Measurements from ENCODE around the gene VAPA.

Gene VAPA

DNA sequence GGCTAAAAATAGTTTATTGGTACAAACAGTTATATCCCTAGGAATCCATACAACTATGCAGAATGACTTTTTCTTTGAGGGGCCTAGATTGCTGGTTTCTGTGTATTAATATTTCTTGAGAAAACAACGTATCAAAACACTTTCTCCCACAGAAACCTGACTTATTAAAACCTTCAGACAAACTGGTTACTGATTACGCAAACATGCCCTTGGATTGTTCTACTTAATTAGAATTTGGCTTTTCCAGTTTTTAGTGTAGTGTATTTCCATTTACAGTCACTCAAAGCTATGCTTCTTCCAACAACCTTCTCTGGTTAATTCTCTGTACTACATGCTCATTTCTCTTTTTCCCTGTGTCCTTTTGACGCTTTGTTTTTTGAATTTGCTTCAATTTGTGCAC is 20.0 kb downstream of the VAPA start:
- DNase-seq (ENCODE audit: low read depth in 2 of 3, low spot score in 1 of 3), result no peak

DNA sequence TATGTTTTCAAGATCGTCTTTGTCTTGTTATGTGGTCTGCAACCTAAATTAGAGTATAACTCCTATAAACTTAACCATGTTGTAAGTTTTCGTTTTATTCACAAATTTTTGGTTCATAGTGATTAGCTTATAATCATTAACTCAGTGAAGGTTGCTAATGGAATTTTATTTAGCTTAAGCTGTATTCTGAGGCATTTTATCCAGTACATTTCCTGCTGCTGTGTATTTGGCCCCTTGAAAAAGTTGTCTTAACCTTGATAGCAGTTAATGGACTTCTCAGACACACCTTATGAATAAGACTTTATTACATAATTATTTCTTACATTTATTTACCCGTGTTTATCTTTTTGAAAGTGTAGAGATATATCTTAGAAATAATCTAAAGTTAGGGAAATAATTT is 20.5 kb downstream of the VAPA start:
- DNase-seq (ENCODE audit: low read depth in 2 of 3, low spot score in 1 of 3), result no peak

DNA sequence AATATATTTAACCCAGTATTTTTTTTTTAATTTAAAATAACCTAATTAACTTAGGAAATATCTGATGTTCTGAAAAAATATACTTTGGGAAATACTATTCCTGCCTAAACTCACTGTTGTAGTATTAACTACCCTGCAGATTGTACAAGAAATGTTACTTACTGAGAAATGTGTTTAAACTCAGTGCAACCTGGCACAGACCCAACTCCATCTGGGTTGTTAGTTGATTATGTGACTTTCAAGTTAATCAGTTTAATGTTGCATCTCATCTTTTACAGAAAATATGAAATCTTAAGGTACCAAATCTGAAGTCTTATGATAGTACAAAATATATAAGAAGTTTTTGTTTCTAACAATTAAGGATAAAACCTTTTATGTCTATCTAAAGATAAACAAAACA is 27.3 kb downstream of the VAPA start:
- no peak for DNase-seq (ENCODE audit: low read depth in 2 of 3, low spot score in 1 of 3)

DNA sequence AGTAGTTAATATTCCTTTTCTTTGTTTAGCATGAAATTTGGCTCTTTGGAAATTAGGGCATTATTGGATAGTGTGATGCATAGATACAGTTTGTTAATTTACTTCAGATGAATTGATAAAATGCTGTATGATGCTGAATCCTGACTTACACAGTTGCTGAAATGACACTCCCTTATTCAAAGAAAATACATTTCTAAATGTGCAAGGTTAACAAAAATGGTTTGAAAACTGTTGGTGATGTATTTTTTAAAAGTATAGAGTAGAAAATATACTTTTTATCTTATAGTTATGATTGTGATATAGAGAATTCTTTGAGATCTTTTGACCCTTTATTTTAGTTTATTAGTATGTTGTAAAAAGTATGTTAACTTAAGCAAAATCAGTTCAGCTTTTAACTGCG is 27.8 kb downstream of the VAPA start:
- DNase-seq (ENCODE audit: low read depth in 2 of 3, low spot score in 1 of 3), result no peak

DNA sequence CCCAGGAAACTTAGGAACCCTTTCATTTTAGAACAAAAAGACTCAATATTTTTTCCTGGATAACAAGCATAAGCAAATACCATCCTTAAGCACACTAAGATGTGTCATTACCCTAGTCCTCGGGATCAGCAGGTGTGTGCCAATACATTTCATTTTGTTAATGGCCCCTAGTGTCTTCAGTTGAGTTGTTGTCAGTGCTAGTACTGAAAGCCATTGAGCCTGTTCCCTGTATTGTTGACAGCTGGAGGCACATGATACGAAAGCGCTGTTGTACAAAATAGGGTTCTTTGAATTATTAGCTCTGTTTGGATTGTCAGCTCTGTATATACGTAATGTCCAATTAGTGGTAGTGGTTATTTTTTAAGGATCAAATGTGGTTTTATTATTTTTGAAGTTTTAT is 29.5 kb downstream of the VAPA start:
- no peak for DNase-seq (ENCODE audit: low read depth in 2 of 3, low spot score in 1 of 3)

DNA sequence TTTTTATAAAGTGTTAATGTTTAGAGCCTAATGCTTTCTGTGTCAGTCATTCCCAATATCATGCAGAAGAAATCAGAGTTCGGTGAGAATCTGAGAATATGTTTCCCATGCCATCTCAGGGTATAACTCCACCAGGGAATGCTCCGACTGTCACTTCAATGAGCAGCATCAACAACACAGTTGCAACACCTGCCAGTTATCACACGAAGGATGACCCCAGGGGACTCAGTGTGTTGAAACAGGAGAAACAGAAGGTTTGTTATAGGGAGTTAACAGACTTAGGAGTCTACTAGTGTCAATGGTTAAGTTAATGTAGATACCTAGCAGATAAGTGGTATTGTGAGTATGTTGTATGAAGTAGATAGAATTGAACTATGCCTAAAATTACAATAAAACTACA is 31.0 kb downstream of the VAPA start:
- DNase-seq (ENCODE audit: low read depth in 2 of 3, low spot score in 1 of 3), result no peak

DNA sequence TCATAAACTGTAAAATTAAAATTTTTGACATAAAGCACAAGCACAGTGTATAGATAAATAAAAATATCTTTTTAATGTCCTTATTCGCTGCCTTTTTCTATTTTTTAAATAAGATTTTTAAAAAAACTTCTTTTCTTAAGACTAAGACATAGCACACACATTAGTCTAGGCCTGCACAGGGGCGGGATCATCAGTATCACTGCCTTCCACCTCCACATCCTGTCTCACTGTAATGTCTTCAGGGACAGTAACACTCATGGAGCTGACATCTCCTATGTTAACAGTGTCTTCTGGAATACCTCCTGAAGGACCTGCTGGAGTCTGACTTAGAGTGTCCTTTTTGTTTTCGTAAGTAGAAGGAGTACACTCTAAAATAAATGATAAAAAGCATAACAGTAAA is 33.0 kb downstream of the VAPA start:
- DNase-seq (ENCODE audit: low read depth in 2 of 3, low spot score in 1 of 3), result no peak

DNA sequence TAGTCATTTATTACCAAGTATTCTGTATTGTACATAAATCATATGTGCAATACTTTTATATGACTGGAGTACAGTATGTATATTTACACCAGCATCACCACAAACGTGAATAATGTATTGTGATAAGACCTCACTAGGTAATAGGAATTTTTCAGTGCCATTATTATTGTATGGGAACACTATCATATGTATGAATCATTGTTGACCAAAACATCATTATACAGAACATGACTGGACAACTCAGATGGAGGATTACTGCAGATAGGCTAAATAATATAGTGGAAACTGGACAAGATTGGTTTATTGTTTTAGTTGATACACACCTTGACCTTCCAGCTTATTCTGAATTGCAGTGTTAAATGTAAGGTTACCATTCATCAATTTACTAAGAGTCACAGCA is 33.4 kb downstream of the VAPA start:
- DNase-seq (ENCODE audit: low read depth in 2 of 3, low spot score in 1 of 3), result no peak

DNA sequence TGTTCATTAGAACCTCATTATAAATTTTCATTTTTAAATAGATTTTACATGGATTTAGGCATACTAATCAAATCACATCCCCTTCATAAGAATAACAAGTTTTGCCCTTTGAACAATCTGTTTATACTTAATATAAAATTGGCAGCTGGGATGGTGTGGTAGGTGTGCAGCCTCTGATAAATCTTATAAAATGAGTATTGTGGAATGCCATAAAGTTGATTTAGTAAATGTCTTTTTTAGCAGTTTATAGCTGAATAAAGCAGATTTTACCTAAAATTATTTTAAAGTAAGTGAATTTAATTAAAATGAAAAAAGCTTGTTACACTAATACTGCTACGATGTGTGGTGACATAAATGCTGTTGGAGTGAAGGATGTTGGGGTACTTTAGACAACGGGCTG is 35.5 kb downstream of the VAPA start:
- DNase-seq (ENCODE audit: low read depth in 2 of 3, low spot score in 1 of 3), result no peak

DNA sequence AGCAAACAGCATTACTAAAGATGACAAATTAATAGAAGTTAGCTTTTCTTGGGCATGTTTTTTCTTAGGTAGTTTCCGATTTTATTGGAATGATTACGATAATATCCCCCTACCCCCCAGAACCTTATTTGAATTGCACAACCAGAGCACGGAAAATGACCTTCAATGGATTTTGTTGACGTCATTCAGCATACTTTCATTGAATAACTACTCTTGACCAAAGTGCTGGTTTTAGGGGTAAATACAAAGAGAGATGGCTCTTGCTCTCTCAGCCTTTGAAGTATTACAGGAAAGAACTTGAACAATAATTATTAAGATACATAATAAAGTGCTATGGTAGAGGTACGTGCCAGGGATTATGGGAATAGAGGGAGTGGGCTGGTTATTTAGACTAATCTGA is 36.0 kb downstream of the VAPA start:
- no peak for DNase-seq (ENCODE audit: low read depth in 2 of 3, low spot score in 1 of 3)

DNA sequence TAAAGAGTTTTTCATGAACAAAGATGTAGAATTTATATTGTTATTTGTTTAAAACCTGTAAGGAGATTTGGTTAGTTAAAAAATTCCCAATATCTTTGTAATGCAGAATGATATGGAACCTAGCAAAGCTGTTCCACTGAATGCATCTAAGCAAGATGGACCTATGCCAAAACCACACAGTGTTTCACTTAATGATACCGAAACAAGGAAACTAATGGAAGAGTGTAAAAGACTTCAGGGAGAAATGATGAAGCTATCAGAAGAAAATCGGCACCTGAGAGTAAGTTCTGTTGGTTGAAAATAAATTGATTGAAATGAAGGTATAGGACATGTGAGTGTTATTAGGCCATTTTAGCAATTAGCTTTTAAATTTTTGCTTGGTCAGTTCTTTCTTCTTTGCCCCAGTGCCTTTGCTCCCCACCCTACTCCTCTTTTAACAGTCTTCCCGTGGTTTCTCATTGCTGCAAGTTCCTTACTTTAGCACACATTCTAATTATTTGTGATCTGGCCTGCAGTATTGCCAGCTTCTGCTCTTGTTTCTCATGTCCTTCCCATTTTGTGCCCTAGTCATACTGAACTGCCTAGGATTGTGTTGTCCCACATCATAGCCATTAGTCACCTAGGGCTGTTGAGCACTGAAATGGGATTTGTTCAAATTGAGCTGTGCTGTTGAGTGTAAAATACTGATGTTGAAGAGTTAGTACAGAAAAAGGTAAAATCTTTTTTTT is 36.6 kb downstream of the VAPA start:
- DNase-seq (ENCODE audit: low read depth in 2 of 3, low spot score in 1 of 3), result no peak

DNA sequence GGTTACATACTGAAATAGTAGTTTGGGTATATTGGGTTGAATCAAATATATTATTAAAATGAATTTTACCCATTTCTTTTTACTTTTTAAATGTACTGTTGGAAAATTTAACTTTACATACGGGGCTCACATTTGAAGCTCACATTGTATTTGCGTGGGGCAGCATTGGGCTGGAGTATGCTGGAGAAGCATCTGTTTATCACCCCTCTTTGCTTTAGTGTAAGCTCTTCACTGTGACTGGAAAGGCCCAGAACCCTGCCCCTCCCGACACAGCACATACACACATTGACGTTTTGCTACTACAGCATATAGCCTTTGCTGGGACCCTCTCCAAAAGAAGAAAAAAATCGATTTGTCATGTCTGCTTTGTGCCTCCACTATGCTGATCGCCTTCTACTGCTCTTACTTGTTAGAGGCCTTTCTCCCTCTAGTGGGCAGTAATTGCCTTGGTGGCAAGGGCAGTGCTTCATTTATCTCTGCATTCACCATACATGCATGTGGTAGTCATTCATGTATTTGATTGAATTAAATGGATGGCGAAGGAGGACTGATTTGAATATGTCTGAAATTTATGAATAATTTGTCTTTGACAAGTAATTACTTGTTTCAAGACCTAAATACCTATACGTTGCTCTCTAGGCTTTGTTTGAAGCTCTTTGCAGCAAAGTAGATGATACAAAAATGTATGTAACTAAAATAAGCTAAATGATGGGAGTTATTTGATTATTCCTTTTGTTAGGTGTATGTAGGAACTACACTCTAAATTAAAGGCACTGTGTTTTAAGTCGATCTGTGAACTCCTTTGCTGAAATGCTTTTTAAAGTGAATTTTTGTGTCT is 37.4 kb downstream of the VAPA start:
- no peak for DNase-seq (ENCODE audit: low read depth in 2 of 3, low spot score in 1 of 3)

DNA sequence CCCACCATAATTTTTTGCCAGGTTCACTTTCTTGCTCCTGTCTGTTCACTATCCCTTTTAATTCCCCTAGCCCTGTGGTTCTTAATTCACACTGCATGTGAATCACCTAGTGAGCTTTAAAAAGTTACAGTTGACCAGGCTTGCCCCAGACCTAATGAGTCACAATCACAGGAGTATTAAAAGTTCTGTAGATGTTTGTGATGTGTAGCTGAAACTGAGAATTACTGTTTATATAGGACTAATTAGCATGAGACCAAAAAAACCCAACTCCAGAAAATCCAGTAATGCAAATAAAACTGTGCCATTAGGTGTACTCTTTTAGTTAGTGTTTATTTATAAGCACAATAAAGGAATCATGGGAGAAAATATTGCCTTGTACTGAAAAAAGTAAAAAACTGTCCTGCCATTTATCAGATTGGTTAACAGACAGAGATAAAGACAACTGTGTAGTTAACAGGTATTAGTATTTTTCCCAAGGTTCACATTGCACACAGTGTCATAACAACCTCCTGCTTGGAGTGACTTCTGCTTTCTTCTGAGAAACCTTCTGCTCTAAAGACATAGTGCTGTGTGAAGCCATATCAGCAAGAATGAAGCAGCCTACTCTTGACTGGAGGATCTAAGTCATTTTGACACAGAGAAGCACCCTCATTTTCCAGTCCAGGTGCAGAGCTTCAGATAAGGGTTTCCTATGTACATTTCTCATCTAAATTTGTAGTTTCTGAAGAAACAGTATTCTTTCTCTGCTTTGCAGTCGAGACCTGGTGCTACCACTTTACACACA is 39.0 kb downstream of the VAPA start:
- no peak for DNase-seq (ENCODE audit: low read depth in 2 of 3, low spot score in 1 of 3)

DNA sequence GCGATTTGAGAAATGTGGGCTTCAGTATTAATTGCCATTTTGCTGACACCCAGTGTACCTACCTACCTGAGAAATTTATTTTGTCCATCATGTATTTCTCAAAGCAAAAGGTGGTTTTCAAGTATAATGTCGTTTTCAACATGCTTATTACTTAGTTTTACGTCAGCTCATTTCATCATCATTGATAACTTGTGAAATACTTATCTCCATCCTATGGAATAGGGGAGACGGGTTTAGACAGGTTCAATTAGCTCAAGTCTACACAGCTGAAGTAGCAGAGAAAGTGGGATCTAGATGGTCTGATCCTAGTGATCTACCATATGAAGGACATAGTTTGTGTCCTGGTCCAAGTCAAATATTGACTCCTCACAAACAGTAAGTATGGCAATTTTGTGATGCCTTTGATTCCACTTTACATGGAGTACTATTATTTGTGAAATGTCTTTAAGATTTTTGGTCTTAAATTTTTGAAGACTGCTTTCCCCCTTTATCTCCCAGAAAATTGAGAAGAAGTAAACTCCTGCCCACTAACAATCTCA is 45.1 kb downstream of the VAPA start:
- DNase-seq (ENCODE audit: low read depth in 2 of 3, low spot score in 1 of 3), result no peak

DNA sequence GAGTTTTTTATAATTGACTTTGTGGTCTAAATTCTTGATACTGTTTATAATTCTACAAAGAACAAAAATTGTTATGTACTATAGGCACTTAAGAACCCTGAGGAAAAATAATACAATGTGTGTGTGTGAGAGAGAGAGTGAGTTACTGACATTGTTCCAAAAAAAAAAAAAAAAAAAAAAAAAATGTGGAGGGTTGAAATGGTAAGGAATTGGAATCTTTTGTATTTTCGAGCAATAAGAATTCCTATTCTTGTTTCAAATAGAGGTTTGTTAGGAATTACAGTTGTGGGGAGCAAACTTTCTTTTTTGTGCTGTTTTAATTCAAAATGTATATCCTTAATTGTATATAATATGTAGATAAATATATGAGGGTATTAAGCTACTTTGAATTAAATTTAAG is 45.7 kb downstream of the VAPA start:
- no peak for DNase-seq (ENCODE audit: low read depth in 2 of 3, low spot score in 1 of 3)

DNA sequence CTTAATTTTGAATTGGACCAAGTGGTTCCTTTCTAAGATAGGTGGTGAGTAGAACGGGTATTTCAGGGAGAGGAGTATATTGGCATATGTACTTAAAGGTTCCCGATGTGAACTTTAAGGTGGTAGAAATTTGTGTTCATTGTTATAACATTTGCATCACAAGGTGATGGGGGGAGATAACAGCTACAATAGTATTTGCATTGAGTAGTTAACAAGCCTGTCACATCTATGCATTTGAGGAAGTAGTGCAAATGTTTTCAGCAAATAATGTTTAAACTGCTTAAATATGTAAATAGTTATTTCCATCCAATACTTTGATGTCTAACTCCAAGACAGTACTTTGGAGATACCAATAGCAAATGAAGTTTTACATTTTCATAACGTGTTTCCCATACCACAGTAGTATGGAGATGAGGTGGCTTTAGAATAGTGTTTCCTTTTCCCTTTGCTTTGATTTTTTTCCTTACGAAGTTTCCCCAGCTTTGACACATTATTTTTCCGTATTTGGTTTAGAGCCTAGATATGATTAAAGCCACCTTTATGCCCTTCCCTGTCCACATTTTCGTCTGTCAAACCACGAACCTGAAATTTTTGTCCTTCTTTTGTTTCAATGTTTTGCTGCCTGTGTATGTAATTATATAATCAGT is 46.6 kb downstream of the VAPA start:
- no peak for DNase-seq (ENCODE audit: low read depth in 2 of 3, low spot score in 1 of 3)

DNA sequence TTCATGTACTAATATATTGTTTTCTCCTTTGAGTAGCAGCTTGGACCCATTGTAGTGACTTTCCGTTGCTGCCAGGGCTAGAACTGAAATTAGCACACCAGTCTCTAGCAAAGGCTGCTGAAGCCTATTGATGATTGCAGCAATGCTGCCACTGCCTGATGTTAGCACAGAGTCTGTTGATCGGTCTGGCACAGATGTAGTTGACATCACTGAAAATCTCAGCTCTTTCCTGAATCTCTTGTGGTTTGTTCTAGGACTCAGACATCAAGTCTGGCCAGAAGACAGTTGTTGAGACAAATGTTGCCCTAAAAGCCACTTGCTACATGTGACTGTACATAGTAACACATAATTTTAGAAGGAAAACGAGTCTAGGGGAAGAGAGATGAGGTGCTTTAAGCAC is 47.2 kb downstream of the VAPA start:
- DNase-seq (ENCODE audit: low read depth in 2 of 3, low spot score in 1 of 3), result no peak

DNA sequence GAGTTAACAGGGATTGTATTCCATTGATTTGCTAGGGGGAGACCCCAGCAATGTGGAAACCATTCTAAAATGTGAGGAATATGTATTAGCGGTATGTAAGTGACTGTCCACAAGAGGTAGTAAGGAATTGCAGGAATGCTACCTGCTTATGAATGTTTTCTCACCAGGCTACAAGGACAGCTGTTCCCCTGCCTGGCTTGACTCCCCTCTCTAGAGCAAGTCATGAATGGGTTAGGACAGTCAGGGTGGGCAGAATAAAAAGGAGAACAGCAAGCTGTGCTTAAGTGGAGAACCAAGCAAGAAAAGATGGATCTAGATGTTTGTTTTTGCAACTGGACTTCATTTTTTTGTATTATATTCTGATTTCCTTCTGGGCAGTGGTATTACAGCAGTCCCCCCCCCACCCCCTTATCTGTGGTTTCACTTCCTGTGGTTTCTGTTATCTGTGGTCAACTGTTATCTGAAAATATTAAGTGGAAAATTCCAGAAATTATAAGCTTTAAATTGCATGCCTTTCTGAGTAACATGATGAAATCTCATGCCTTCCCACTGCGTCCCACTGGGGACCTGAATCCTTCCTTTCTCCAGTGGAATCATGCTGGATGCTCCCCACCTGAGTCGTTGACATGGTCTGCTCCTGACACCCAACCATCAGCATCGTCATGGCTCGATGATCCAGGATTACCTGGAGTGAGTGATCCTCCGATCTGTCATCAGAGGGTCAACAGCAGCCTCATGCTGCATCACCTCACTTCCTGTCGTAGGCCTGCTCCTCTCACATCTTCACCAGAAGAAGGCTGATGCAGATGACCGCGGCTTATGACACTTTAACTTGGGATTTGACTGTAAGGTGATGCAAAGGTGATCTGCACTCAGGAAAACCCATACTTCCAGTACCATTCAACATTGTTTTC is 52.2 kb downstream of the VAPA start:
- no peak for DNase-seq (ENCODE audit: low read depth in 2 of 3, low spot score in 1 of 3)

DNA sequence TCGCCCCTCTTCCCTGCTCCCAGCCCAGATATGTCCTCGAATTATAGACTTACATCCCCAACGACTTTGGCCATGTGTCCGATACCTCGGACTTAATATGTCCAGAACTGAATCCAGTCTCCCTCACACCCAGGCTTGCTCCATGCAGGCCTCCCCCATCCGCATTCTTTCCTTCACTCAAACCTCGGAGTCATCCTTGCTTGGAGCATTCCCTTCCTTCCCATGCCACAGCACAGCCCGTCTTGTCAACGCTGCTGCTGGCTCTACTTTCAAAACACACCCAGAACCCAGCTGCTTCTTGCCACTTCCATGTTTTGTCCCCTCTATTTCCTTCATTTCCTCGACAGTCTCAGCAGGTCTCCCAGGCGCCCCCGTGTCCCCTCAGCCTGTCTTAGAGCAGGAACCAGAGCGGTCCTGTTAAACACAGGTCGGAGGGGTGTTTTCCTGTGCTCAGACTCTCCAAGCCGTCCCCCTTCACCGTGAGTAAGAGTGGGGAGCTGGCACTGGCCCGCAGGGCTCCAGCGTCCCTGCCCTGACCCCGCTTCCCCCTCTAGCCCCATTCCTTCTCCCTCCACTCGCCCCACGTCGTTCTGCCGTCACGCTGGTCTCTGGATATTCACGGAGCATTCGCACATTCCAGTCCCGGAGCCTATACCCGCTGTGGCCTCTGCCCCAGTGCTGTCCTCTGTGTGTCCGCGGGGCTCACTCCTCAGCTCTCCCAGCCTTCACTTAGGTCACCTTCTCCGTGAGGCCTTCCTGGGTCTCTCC is 54.4 kb downstream of the VAPA start:
- no peak for DNase-seq (ENCODE audit: low read depth in 2 of 3, low spot score in 1 of 3)
